Sigmoid colon (tissue), 4 donors: ENCODE results near the gene STKLD1.

Source experiments
- EP300 ChIP-seq, 4 donors: sonication (generic); formaldehyde crosslinking; IDR thresholded peaks; one replicate each; pipeline ENCODE4 v1.6.1; 2017; ENCODE audit warnings: antibody characterized with exemption in 4 of 4
- POLR2A ChIP-seq, 2 donors: fragments of 450-650 bp; IDR thresholded peaks; one replicate each; pipeline ENCODE4 v1.6.1; 2016; ENCODE audit warnings: antibody characterized with exemption in 2 of 2, mild to moderate bottlenecking in 2 of 2, moderate library complexity in 2 of 2
- POLR2AphosphoS5 ChIP-seq, 4 donors: sonication (generic); formaldehyde crosslinking; IDR thresholded peaks; one replicate each; pipeline ENCODE4 v1.6.1; 2017; ENCODE audit warnings: antibody characterized with exemption in 4 of 4
- TF ChIP-seq, protein P1 (sequence below), 4 experiments: fragments of 450-650 bp in 3 of 4; fragments of 200-600 bp in 1 of 4; IDR thresholded peaks; one replicate each; pipeline ENCODE4 v1.5.1; 2016 to 2019; ENCODE audit warnings: antibody characterized with exemption in 4 of 4, mild to moderate bottlenecking in 3 of 4, moderate library complexity in 2 of 4

GRCh38 chr9:133430244-133430643 lies 54.1 kb downstream of the STKLD1 start:
- no peak for TF ChIP-seq POLR2AphosphoS5 (IDR thresholded peaks at IDR 0.05)
- TF ChIP-seq, protein P1, sequence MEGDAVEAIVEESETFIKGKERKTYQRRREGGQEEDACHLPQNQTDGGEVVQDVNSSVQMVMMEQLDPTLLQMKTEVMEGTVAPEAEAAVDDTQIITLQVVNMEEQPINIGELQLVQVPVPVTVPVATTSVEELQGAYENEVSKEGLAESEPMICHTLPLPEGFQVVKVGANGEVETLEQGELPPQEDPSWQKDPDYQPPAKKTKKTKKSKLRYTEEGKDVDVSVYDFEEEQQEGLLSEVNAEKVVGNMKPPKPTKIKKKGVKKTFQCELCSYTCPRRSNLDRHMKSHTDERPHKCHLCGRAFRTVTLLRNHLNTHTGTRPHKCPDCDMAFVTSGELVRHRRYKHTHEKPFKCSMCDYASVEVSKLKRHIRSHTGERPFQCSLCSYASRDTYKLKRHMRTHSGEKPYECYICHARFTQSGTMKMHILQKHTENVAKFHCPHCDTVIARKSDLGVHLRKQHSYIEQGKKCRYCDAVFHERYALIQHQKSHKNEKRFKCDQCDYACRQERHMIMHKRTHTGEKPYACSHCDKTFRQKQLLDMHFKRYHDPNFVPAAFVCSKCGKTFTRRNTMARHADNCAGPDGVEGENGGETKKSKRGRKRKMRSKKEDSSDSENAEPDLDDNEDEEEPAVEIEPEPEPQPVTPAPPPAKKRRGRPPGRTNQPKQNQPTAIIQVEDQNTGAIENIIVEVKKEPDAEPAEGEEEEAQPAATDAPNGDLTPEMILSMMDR (IDR thresholded peaks at IDR 0.05), result no peak
- no peak for TF ChIP-seq POLR2A (IDR thresholded peaks at IDR 0.05)
- TF ChIP-seq EP300 (IDR thresholded peaks at IDR 0.05), result no peak
